ENCODE data around the gene KLHDC7A. TPM values are rescaled to one million over a fixed set of nuclear protein-coding genes. Genes with fewer than 3 reads are reported as not detected.

Gene KLHDC7A
- total RNA-seq, 4 donors from 2014 or later, result 0.32 to 0.68 TPM; not detected in 2

- Histone ChIP-seq H3K27ac (no peak overlapping the region), H3K4me3 (no peak overlapping the region), H3K36me3 (no peaks in the 10 kb centered on the region), H3K4me1 (peaks cover 0 to 11% (median 3%) of the 10 kb centered on the region in 4 donors), H3K27me3 (no peaks in the 10 kb centered on the region), H3K9me3 (no peaks in the 10 kb centered on the region)
- 82 to 89% methylated on average over 3 to 6 of the region's 6 CpGs for WGBS, 2 donors (ENCODE audit: low coverage in 1 of 2)
- intact Hi-C loops (cut with DNase I; ENCODE audit: low total_unique reads) (no loop called here), in situ Hi-C loops (cut with MboI; ENCODE audit: low pct_ligation_motif_present in 1 of 4, low pct_unique_long_range_greater_than_20kb in 1 of 4, low sequenced_read_pairs in 3 of 4) (no loop called here)
- no peak for DNase-seq
- no peak for TF ChIP-seq EP300 (IDR thresholded peaks at IDR 0.05; ENCODE audit: low read depth)
- TF ChIP-seq, protein P1, sequence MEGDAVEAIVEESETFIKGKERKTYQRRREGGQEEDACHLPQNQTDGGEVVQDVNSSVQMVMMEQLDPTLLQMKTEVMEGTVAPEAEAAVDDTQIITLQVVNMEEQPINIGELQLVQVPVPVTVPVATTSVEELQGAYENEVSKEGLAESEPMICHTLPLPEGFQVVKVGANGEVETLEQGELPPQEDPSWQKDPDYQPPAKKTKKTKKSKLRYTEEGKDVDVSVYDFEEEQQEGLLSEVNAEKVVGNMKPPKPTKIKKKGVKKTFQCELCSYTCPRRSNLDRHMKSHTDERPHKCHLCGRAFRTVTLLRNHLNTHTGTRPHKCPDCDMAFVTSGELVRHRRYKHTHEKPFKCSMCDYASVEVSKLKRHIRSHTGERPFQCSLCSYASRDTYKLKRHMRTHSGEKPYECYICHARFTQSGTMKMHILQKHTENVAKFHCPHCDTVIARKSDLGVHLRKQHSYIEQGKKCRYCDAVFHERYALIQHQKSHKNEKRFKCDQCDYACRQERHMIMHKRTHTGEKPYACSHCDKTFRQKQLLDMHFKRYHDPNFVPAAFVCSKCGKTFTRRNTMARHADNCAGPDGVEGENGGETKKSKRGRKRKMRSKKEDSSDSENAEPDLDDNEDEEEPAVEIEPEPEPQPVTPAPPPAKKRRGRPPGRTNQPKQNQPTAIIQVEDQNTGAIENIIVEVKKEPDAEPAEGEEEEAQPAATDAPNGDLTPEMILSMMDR (IDR thresholded peaks at IDR 0.05), result no peak
Measured at GRCh38 chr1:18468570-18468969, 12.2 kb upstream of the KLHDC7A start.

DNA sequence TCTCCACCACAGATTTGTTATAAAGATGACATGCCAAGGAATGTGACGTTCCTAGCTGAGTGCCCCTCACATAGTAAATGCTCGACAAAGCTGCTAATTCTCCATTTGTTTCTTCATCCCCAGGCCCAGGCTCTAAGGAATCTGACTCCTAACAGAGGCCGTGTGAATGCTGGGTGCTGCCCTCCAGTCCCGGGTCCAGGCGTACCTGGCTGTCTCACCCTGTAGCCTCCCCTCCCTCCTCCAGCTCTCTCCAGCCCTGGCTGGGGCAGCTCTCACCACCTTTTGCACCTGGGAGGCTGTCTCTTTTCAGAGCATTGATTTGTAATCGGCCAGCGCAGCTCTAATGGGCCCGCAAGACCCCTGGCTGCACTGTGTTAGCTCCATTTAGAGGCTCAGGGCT, 11.2 kb upstream of the KLHDC7A start:
- no peak overlapping the region for H3K4me3 ChIP-seq
- in situ Hi-C loops (cut with MboI; ENCODE audit: low pct_ligation_motif_present in 1 of 4, low pct_unique_long_range_greater_than_20kb in 1 of 4, low sequenced_read_pairs in 3 of 4), result no loop called here
- no peaks in the 10 kb centered on the region for H3K9me3 ChIP-seq
- H3K27me3 ChIP-seq, result no peaks in the 10 kb centered on the region
- DNase-seq, result no peak
- 71 to 80% methylated on average over 1 to 8 of the region's 8 CpGs for WGBS, 2 donors (ENCODE audit: low coverage in 1 of 2)
- H3K36me3 ChIP-seq, result no peaks in the 10 kb centered on the region
- TF ChIP-seq POLR2A (IDR thresholded peaks at IDR 0.05) (no peak), EP300 (IDR thresholded peaks at IDR 0.05; ENCODE audit: low read depth) (no peak), POLR2AphosphoS5 (IDR thresholded peaks at IDR 0.05) (no peak)
- TF ChIP-seq, protein P1 (IDR thresholded peaks at IDR 0.05), result no peak
- H3K4me1 ChIP-seq, result peaks cover 0 to 5% (median 0%) of the 10 kb centered on the region in 4 donors
- no peak overlapping the region for H3K27ac ChIP-seq
- intact Hi-C loops (cut with DNase I; ENCODE audit: low total_unique reads), result no loop called here

- TF ChIP-seq POLR2AphosphoS5 (IDR thresholded peaks at IDR 0.05) (no peak), EP300 (IDR thresholded peaks at IDR 0.05; ENCODE audit: low read depth) (no peak), POLR2A (IDR thresholded peaks at IDR 0.05) (no peak)
- TF ChIP-seq, protein P1 (IDR thresholded peaks at IDR 0.05), result no peak
- Histone ChIP-seq H3K4me3 (no peak overlapping the region), H3K4me1 (no peaks in the 10 kb centered on the region), H3K27ac (no peak overlapping the region), H3K27me3 (no peaks in the 10 kb centered on the region), H3K9me3 (no peaks in the 10 kb centered on the region), H3K36me3 (no peaks in the 10 kb centered on the region)
- in situ Hi-C loops (cut with MboI; ENCODE audit: low pct_ligation_motif_present in 1 of 4, low pct_unique_long_range_greater_than_20kb in 1 of 4, low sequenced_read_pairs in 3 of 4) (no loop called here), intact Hi-C loops (cut with DNase I; ENCODE audit: low total_unique reads) (no loop called here)
- 72 to 78% methylated on average over 6 to 12 of the region's 12 CpGs for WGBS, 2 donors (ENCODE audit: low coverage in 1 of 2)
- DNase-seq, result no peak
Measured at GRCh38 chr1:18470671-18471355, 9.9 kb upstream of the KLHDC7A start.

- in situ Hi-C loops (cut with MboI; ENCODE audit: low pct_ligation_motif_present in 1 of 4, low pct_unique_long_range_greater_than_20kb in 1 of 4, low sequenced_read_pairs in 3 of 4), result no loop called here
- H3K27ac ChIP-seq, result no peak overlapping the region
- H3K4me1 ChIP-seq, result no peaks in the 10 kb centered on the region
- H3K27me3 ChIP-seq, result no peaks in the 10 kb centered on the region
- H3K9me3 ChIP-seq, result no peaks in the 10 kb centered on the region
- intact Hi-C loops (cut with DNase I; ENCODE audit: low total_unique reads), result no loop called here
- H3K4me3 ChIP-seq, result no peak overlapping the region
- no peaks in the 10 kb centered on the region for H3K36me3 ChIP-seq
- no peak for TF ChIP-seq POLR2A (IDR thresholded peaks at IDR 0.05)
- TF ChIP-seq, protein P1 (IDR thresholded peaks at IDR 0.05), result no peak
- TF ChIP-seq POLR2AphosphoS5 (IDR thresholded peaks at IDR 0.05), result no peak
- no peak for TF ChIP-seq EP300 (IDR thresholded peaks at IDR 0.05; ENCODE audit: low read depth)
- DNase-seq, result no peak
- 67 to 82% methylated on average over 7 to 11 of the region's 11 CpGs for WGBS, 2 donors (ENCODE audit: low coverage in 1 of 2)
Measured at GRCh38 chr1:18473195-18473815, 7.4 kb upstream of the KLHDC7A start.
